HG02623 (cell line): ENCODE results near the gene NRDC.
"Not testable (repeated sequence)": the region's sequence is repeated elsewhere in the genome, so short reads cannot be mapped to it uniquely, and the experiment has no call there.

Experiments used
- ATAC-seq: cut with Tn5 transposase; IDR thresholded peaks from one replicate; pipeline ENCODE4 v1.9.1; 2021; ENCODE audit warnings: moderate library complexity; ENCODE audit not compliant: unreplicated experiment

Gene NRDC

DNA sequence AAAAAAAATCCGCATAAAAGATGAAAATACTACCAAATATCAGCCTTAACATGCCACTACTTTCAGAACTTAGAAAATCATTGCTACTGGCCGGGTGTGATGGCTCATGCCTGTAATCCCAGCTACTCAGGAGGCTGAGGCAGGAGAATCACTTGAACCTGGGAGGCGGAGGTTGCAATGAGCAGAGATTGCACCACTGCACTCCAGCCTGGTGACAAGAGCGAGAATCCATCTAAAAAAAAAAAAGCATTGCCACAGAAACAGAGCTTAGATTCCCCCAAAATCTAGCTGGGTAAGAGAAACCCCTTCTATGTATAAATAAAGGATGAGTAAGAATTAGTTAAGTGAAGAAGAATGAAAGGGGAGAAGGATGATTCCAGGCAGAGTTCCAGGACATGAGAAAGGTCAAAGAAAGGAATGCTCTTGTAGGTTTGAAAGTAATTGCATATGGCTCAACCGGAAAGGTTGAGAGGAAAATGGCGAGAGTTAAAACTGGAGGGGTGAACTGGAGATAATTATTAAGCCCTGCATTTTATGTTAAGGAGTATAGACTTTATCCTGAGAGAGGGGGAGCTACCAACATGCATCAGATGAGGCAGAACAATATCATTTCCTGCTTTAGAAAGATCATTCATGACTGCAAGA is 19.7 kb upstream of the NRDC start:
- ATAC-seq, result no peak

- no peak for ATAC-seq
These were observed 19.1 kb upstream of the NRDC start for GRCh38 chr1:51897699-51898031.

DNA sequence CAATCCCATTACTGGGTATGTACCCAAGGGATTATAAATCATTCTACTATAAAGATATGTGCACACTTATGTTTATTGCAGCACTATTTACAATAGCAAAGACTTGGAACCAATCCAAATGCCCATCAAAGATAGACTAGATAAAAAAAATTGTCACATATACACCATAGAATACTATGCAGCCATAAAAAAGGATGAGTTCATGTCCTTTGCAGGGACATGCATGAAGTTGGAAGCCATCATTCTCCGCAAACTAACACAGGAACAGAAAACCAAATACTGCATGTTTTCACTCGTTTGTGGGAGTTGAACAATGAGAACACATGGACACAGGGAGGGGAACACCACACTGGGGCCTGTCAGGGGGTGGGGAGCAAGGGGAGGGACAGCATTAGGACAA is 16.2 kb upstream of the NRDC start:
- ATAC-seq, result not testable (repeated sequence)

GRCh38 chr1:51878308-51878615 is 265 bp downstream of the NRDC start:
- ATAC-seq, result no peak

GRCh38 chr1:51877434-51878307 is 856 bp downstream of the NRDC start:
- ATAC-seq, result no peak

DNA sequence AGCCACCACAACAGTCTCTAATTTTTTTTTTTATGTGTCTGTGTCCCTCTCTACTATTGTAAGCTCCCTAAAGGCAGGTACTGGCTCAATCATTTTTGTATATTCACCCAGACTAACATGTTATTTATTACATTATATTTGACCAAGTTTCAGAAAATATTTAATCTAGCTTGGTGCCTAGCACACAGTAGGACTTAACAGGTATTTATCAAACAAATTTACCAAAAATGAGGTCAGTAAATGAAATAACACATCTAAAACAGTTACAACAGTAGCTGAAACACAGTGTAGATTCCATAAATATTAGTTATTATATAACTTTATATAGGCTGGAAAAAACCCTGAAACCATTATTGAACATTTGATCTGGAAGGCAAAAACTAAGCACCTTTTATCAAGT is 2.7 kb downstream of the NRDC start:
- no peak for ATAC-seq

GRCh38 chr1:51875291-51875772 is 3.2 kb downstream of the NRDC start:
- ATAC-seq, result no peak

DNA sequence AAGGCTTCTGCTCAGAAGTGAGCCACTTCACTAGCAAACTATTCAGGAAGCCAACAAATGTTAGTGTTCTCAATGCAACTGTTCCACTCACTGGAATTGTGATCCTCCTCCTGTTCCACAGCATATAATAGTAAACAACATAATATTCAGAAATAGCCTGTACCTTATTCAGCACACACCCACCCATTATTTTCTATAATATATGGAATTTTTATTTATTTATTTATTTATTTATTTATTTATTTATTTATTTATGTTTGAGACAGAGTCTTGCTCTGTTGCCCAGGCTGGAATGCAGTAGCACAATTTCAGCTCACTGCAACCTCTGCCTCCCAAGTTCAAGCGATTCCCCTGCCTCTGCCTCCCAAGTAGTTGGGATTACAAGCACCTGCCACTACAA is 5.3 kb downstream of the NRDC start:
- ATAC-seq, result not testable (repeated sequence)

DNA sequence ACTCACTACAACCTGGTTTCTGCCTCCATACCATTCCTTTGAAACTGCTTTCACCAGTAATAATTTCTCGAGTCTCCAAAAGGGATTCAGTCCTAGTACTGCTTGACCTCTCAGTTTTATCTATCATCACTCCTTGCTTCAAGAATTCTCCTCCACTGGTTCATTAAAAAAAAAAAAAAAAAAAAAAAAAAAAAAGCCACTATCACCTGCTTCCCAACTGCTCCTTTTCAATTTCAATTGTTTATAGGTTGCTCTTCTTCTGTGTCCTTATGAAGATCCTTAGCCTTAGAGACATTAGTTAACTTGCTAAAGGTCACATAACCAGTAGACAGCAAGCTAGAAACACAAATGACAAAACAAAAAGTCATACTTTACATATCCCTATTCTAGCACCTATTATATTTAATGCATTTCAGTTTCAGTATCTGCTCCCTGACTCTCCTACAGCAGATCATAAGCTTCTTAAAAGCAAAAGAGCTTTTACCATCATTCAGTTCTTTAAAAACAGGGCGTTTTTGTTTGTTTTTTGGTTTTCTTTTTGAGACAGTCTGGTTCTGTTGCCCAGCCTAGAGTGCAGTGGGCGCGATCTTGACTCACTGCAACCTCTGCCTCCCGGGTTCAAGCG is 7.1 kb downstream of the NRDC start:
- ATAC-seq, result no peak

GRCh38 chr1:51870603-51871350 is 7.8 kb downstream of the NRDC start:
- ATAC-seq, result no peak

GRCh38 chr1:51867479-51868232 is 10.9 kb downstream of the NRDC start:
- no peak for ATAC-seq

- no peak for ATAC-seq
These were observed 15.1 kb downstream of the NRDC start for GRCh38 chr1:51863384-51863783.

- no peak for ATAC-seq
These were observed 16.9 kb downstream of the NRDC start for GRCh38 chr1:51861669-51862068.

GRCh38 chr1:51859735-51860134 is 18.8 kb downstream of the NRDC start:
- no peak for ATAC-seq

DNA sequence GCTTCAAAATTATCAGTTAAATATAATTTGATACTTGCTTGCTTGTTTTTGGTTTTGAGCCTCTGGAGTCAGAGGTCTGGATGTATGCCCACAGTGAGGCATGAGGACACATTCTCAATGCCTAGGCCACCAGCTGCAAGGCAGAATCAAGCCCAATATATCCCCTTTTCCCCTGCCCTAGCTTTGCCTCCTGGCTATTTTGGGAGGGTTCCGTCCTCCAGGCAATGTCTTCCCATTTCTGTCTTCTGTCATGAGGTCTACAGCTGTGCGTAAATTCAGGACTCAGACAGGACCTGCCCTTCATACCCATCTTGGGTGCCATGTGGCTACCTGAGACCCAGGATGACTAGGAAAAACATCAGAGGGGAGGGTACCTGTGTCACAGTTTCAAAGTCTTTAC is 19.2 kb downstream of the NRDC start:
- no peak for ATAC-seq

DNA sequence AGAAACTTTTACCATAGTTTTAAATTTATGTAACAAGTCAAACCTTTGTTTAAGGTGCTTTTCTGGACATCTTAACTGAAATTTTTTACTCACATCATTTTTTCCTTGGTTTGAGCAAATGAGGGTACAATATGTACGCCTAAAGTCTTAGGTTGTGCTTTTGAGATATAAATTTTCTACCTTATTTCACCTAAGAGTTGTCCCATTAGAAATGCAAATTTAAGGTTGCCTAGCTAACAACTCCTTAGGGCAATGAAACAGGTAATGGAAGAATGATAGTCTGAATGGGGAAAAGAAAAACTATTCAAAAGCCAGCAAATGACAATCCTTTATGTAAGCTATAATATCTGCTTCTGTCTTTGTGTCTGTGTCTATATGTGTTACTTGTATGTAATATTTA is 19.6 kb downstream of the NRDC start:
- no peak for ATAC-seq

DNA sequence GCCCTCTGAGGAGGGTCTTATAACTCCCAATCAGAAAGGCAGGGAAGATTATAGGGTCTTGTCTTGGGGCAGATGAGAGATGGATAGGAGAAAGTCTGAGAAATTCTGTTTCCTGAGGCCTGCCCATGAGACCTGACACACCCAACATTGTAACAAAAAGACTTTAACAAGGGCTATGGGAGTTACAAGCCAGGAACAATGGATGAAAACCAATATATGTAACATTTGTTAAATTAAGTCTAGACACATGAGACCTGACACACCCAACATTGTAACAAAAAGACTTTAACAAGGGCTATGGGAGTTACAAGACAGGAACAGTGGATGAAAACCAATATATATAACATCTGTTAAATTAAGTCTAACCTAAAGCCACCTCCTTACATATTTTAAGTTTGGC is 21.8 kb downstream of the NRDC start:
- ATAC-seq, result no peak

- no peak for ATAC-seq
These were observed 22.9 kb downstream of the NRDC start for GRCh38 chr1:51855624-51856023.

DNA sequence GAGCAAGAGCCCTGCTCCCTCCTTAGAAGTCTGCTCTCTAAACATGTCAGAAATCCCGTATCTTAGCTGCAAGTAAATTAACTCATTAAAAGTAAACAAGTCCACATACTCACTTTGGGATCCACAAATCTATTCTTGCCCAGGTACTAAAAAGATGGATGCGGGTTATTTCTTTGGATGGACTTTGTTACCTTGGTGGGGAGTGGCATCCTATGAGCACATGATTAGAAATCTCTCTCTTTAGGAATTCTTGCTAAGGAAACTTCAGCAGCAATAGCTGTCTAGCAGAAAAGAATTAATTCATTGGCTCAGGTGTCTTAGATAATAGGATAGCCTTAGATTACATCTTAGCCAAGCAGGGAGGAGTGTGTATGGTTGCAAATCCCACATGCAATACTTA is 25.2 kb downstream of the NRDC start:
- no peak for ATAC-seq

- no peak for ATAC-seq
These were observed 26.6 kb downstream of the NRDC start for GRCh38 chr1:51851882-51852396.
